Endothelial cell of umbilical vein (primary cell): ENCODE measurements around the gene ZNF385B. TPM values are rescaled to one million over a fixed set of nuclear protein-coding genes. Genes with fewer than 3 reads are reported as not detected.

Experiments
- BruUV-seq: library from RNA; stranded (reverse); fragments of 400-500 nt; replicated peaks from 2 replicates; lab custom pipeline; 2021; lab: Mats Ljungman, UMichigan
- CTCF ChIA-PET: fragments of 300-600, 350-600 bp; sonication (Branson Sonifier 250); formaldehyde crosslinking; loops from one replicate; lab custom pipeline; 2021; ENCODE audit warnings: antibody characterized with exemption, inconsistent platforms; lab: Charles Lee
- POLR2A ChIA-PET: fragments of 300-600, 350-600 bp; sonication (Branson Sonifier 250); formaldehyde crosslinking; loops from one replicate; lab custom pipeline; 2021; ENCODE audit warnings: antibody characterized with exemption, inconsistent platforms; lab: Charles Lee
- DNase-seq: peaks from one replicate; pipeline ENCODE4 v3.0.0-alpha.2; 2011; ENCODE audit warnings: low read depth, low spot score
- FAIRE-seq: peaks from 2 replicates; lab custom pipeline; 2011; peaks lifted over from hg19 to GRCh38; lab: Jason Lieb, UNC
- H2AFZ ChIP-seq: 2 replicates; pipeline ENCODE4 v1.6.0; 2012; ENCODE audit warnings: low read depth, low read length, control low read depth, inconsistent platforms
- H3K27ac ChIP-seq: 2 replicates; pipeline ENCODE4 v1.5.1; 2011; ENCODE audit warnings: low read depth, mild to moderate bottlenecking, control low read depth, low read length, moderate library complexity; ENCODE audit not compliant: insufficient read depth
- H3K27me3 ChIP-seq, 2 experiments: 2 replicates each; pipeline versions ENCODE4 v1.6.0 to v1.6.1; 2011; ENCODE audit warnings: low read length in 2 of 2, mixed read lengths in 1 of 2; ENCODE audit not compliant: control insufficient read depth in 2 of 2, insufficient read depth in 2 of 2
- H3K36me3 ChIP-seq, 2 experiments: 2 replicates in 1 of 2; 3 replicates in 1 of 2; pipeline ENCODE4 v1.5.1; 2011; ENCODE audit warnings: low read length in 2 of 2, mild to moderate bottlenecking in 1 of 2, moderate library complexity in 1 of 2; ENCODE audit not compliant: control insufficient read depth in 2 of 2, insufficient read depth in 2 of 2; ENCODE audit errors: extremely low read depth in 1 of 2
- H3K4me1 ChIP-seq: 3 replicates; pipeline ENCODE4 v1.5.1; 2011; ENCODE audit warnings: mild to moderate bottlenecking, low read length; ENCODE audit not compliant: control insufficient read depth, insufficient read depth; ENCODE audit errors: extremely low read depth
- H3K4me2 ChIP-seq: 2 replicates; pipeline ENCODE4 v1.6.1; 2011; ENCODE audit warnings: low read length, control low read depth, mixed read lengths; ENCODE audit not compliant: insufficient read depth
- H3K4me3 ChIP-seq, 3 experiments: fragments of 200-600 bp in 1 of 3; sonication (generic), shearing (Covaris generic) in 1 of 3; replicated peaks in 1 of 3; 2 replicates each; pipeline ENCODE4 v1.5.1; 2011 to 2016; ENCODE audit warnings: control low read depth in 3 of 3, low read length in 3 of 3, mild to moderate bottlenecking in 2 of 3, inconsistent platforms in 1 of 3, low read depth in 1 of 3, moderate library complexity in 1 of 3; ENCODE audit not compliant: insufficient read depth in 1 of 3
- H3K79me2 ChIP-seq: 2 replicates; pipeline ENCODE4 v1.6.0; 2012; ENCODE audit warnings: low read length, inconsistent platforms; ENCODE audit not compliant: control insufficient read depth, insufficient read depth
- H3K9ac ChIP-seq: replicated peaks from 2 replicates; pipeline ENCODE3; 2011; ENCODE audit warnings: low read length, control low read depth; ENCODE audit not compliant: insufficient read depth; ENCODE audit errors: extremely low read depth
- H3K9me1 ChIP-seq: replicated peaks from 3 replicates; pipeline ENCODE4 v1.6.0; 2011; ENCODE audit warnings: mild to moderate bottlenecking, low read length; ENCODE audit not compliant: control insufficient read depth, insufficient read depth; ENCODE audit errors: extremely low read depth
- H3K9me3 ChIP-seq: replicated peaks from 2 replicates; pipeline ENCODE4 v1.5.1; 2012; ENCODE audit warnings: low read length, inconsistent platforms; ENCODE audit not compliant: control insufficient read depth, insufficient read depth
- H4K20me1 ChIP-seq: replicated peaks from 2 replicates; pipeline ENCODE3; 2011; ENCODE audit warnings: mild to moderate bottlenecking, low read length; ENCODE audit not compliant: control insufficient read depth, insufficient read depth; ENCODE audit errors: extremely low read depth
- EZH2 ChIP-seq: IDR thresholded peaks from 2 replicates; pipeline ENCODE4 v1.6.1; 2012; ENCODE audit warnings: borderline replicate concordance, low read depth, mild to moderate bottlenecking, moderate library complexity, low read length, inconsistent platforms; ENCODE audit not compliant: severe bottlenecking
- FOS ChIP-seq: IDR thresholded peaks from 2 replicates; pipeline ENCODE4 v1.6.1; 2011; ENCODE audit warnings: mild to moderate bottlenecking, low read length, moderate library complexity, borderline replicate concordance; ENCODE audit not compliant: insufficient read depth
- GATA2 ChIP-seq: IDR thresholded peaks from 2 replicates; pipeline ENCODE4 v1.7.0; 2011; ENCODE audit warnings: low read depth, mild to moderate bottlenecking, moderate library complexity, mixed read lengths, low read length; ENCODE audit not compliant: insufficient read length, insufficient read depth
- JUN ChIP-seq: IDR thresholded peaks from 2 replicates; pipeline ENCODE4 v1.6.1; 2011; ENCODE audit warnings: borderline replicate concordance, low read depth; ENCODE audit not compliant: insufficient read length, insufficient read depth
- MYC ChIP-seq: IDR thresholded peaks from one replicate; pipeline ENCODE4 v1.6.1; 2011; ENCODE audit warnings: mild to moderate bottlenecking, low read depth, low read length
- POLR2A ChIP-seq: IDR thresholded peaks from 2 replicates; pipeline ENCODE4 v1.6.1; 2012; ENCODE audit warnings: low read depth, mild to moderate bottlenecking, control low read depth, low read length
- POLR2AphosphoS5 ChIP-seq: IDR thresholded peaks from 2 replicates; pipeline ENCODE4 v1.6.1; 2012; ENCODE audit warnings: low read depth, mild to moderate bottlenecking, control low read depth, low read length, moderate library complexity; ENCODE audit not compliant: insufficient read depth
- dilution Hi-C: fragments of 300-500 bp; cut with MboI; formaldehyde crosslinking; loops from one replicate; pipeline ENCODE4 v1.15.0; 2019; ENCODE audit warnings: low sequenced_read_pairs; ENCODE audit not compliant: extremely low pct_ligation_motif_present
- intact Hi-C: fragments of 100-400 bp; cut with micrococcal nuclease; formaldehyde crosslinking; loops from one replicate; pipeline ENCODE4 v1.10.0; 2022
- polyA plus RNA-seq, 4 experiments: library from polyadenylated mRNA; depleted of rRNA in 3 of 4; stranded (reverse) in 3 of 4; unstranded in 1 of 4; fragments of >200 nt; gene quantifications; 2 replicates each; pipeline versions ENCODE4 v1.2.1 to v1.2.3, GENCODE V29; 2011 to 2012; ENCODE audit warnings: missing spikeins in 1 of 4
- total RNA-seq: library from RNA; stranded (reverse); gene quantifications from 2 replicates; pipeline ENCODE4 v1.2.3, GENCODE V29; 2021
- TF ChIP-seq, protein P1 (sequence below), 2 donors: IDR thresholded peaks; 1 replicate in 1 of 2; 2 replicates in 1 of 2; pipeline ENCODE4 v1.5.1; 2011; ENCODE audit warnings: low read length in 2 of 2, mild to moderate bottlenecking in 2 of 2, moderate library complexity in 2 of 2, control low read depth in 1 of 2, inconsistent platforms in 1 of 2, low read depth in 1 of 2; ENCODE audit not compliant: insufficient read depth in 1 of 2; ENCODE audit errors: extremely low read depth in 1 of 2
- TF ChIP-seq, protein P2 (sequence below): IDR thresholded peaks from 2 replicates; pipeline ENCODE4 v1.6.1; 2011; ENCODE audit not compliant: insufficient read depth, insufficient read length

The ZNF385B gene
- total and polyA plus RNA-seq, 2 donors (not counting 3 experiments of a cell fraction or from before 2014, with no cell fraction given) = not detected

DNA sequence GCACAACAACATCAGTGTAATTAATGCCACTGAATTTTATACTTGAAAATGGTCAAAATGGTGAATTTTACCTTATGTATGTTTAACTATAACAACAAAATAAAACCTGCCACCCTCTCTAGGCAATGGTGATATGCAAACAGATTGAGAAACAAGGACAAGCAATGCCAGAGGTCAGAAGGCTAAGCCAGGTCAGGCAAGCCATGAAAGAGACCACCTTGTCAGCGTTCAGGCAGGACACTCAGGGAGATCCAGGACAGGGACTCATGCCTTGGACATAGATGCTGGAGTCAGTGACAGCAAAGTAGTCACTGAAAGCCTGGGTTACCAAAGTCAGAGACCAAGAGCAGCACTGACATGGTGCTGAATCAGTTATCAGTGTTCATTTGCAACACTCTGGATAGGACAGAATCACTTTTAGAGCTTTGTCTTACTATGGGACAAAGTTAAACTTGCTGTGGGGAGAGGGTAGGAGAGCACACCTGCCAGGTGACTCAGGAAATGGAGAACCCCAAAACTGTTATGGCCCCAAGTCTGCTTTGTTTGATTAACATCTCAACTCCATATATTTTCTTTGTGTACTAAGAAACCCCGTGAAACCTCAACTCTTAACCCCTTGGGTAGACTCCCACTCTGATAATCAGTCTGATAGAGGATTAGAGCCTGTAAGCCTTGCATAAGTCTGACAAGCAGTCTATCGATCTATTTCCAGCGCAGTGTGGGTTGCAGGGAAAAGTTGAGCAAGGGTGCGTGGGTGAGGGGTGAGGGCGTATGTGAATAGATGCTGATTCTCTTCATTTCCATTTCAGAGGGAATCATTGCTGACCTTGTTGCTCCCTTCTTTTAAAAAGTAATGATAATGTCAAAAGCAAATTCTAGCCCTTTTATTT lies 48.7 kb upstream of the ZNF385B start:
- H4K20me1 ChIP-seq = no peaks in the 10 kb centered on the region
- CTCF ChIA-PET = no interaction called here
- no peaks in the 10 kb centered on the region for H3K4me1 ChIP-seq
- no peak overlapping the region for H3K27ac ChIP-seq
- POLR2A ChIA-PET = no interaction called here
- no peak overlapping the region for H2AFZ ChIP-seq
- BruUV-seq = no TSS peak
- peaks cover 0 to 2% of the 10 kb centered on the region in 2 experiments for H3K27me3 ChIP-seq
- FAIRE-seq = no peak
- no peak for TF ChIP-seq POLR2AphosphoS5
- TF ChIP-seq, protein P1, sequence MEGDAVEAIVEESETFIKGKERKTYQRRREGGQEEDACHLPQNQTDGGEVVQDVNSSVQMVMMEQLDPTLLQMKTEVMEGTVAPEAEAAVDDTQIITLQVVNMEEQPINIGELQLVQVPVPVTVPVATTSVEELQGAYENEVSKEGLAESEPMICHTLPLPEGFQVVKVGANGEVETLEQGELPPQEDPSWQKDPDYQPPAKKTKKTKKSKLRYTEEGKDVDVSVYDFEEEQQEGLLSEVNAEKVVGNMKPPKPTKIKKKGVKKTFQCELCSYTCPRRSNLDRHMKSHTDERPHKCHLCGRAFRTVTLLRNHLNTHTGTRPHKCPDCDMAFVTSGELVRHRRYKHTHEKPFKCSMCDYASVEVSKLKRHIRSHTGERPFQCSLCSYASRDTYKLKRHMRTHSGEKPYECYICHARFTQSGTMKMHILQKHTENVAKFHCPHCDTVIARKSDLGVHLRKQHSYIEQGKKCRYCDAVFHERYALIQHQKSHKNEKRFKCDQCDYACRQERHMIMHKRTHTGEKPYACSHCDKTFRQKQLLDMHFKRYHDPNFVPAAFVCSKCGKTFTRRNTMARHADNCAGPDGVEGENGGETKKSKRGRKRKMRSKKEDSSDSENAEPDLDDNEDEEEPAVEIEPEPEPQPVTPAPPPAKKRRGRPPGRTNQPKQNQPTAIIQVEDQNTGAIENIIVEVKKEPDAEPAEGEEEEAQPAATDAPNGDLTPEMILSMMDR (IDR thresholded peaks at IDR 0.05; ENCODE audit: extremely low read depth in 1 of 2, insufficient read depth in 1 of 2, low read depth in 1 of 2, low read length in 2 of 2) = no peak
- TF ChIP-seq, protein P2, sequence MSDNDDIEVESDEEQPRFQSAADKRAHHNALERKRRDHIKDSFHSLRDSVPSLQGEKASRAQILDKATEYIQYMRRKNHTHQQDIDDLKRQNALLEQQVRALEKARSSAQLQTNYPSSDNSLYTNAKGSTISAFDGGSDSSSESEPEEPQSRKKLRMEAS = no peak
- no peak for TF ChIP-seq POLR2A
- no peak for TF ChIP-seq EZH2
- TF ChIP-seq MYC = no peak
- TF ChIP-seq JUN = no peak
- no peak for TF ChIP-seq FOS
- no peak for TF ChIP-seq GATA2
- H3K79me2 ChIP-seq = no peaks in the 10 kb centered on the region
- DNase-seq = no peak
- no peaks in the 10 kb centered on the region for H3K9me1 ChIP-seq
- no peaks in the 10 kb centered on the region for H3K9me3 ChIP-seq
- no peaks in the 10 kb centered on the region for H3K36me3 ChIP-seq
- no peak overlapping the region for H3K4me2 ChIP-seq
- dilution Hi-C loops (no loop called here), intact Hi-C loops (no loop called here)
- no peak overlapping the region for H3K9ac ChIP-seq
- no peak overlapping the region for H3K4me3 ChIP-seq
